Kidney glomerular epithelial cell (primary cell): ENCODE results near the gene C3orf20.
"Not testable (repeated sequence)": the region's sequence is repeated elsewhere in the genome, so short reads cannot be mapped to it uniquely, and the experiment has no call there.

Source experiments
- DNase-seq: peaks from one replicate; lab custom pipeline; 2025; lab: John Stamatoyannopoulos, UW

Gene C3orf20

DNA sequence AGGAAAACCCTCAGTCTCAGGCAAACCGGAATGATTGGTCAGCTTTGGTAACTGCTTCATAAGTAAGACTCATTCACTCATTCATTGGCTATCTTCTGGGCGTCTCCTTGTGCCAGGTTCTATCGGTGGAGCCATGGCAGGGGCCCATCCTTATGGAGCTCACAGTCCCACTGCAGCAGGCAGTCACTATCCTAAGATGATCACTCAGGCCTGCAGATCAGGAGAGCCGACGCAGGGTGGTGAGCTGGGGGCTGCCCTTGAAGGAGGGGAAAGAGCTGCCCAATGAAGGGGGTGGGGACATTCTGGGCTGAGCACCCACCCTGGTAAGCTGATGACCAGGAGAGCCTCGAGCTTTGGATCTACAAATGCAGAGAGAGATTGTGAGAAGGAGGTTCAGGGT, 123.3 kb downstream of the C3orf20 start:
- DNase-seq: no peak

DNA sequence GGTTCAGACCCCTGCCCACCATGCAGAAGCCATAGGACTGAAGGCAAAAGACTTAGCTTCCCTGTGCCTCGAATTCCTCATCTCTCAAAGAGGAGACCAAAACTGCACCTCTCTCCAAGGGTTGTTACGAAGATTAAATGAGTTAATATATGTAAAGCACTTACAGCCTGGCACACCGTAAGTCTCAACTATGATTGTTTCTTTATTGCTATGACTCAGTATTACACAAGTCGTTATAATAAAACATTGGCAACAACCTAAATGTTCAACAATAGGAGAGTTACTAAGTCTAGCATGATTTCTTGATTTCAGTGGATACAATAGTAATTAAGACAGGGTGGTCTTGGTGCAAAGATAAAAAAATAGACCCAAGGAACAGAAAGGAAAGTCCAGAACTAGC, 124.2 kb downstream of the C3orf20 start:
- DNase-seq: no peak

DNA sequence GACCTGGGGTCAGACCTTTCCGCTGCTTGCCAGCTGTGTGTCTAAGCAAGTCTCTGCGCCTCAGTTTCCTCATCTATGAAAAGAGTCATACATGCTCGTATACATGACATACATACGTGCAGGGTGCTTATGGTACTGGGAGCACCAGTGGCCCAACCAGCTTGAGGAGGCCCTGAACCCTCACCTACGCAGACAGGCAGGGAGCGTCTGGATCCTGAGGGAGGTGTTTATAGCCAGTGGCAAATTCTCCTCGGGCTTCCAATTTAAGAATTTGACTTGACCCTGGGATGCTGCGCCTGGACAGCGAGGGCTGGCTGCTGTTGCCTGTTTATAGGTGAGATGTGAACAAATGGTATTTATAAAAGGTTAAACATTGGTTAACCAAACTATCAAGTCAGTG, 126.1 kb downstream of the C3orf20 start:
- no peak for DNase-seq

DNA sequence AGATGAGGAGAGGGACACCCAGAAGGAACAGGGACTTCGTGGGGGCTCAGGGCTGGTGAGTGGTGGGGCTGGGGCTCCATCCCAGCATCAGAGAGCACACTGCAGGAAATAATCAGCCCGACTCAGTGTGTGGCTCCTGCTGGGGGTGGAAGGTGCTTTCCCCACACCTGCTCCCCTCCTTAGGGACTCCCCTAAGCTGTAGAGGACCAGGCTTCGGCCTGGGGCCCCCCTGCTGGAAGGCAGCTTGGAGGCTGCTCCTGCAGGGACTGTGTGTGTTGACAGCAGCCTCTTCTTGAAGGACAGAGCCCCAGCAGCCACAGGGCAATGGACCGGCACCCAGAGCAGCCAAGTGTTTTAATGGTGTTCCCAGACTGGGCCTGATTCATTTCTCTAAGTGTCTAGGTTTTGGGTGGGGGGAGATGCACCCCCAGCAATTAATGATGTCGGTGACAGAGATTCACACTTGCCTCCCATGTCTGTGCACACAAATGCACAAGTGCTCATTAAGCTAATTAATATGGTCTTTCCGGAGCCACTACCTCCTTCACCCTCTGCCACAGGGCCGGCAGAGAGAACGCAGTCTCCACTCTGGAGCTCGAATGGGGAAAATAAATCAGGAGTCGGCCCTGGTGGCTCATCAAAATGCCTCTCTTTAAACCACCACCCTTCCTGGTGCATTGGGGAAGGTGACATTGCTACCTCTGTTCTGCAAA, 126.9 kb downstream of the C3orf20 start:
- no peak for DNase-seq

DNA sequence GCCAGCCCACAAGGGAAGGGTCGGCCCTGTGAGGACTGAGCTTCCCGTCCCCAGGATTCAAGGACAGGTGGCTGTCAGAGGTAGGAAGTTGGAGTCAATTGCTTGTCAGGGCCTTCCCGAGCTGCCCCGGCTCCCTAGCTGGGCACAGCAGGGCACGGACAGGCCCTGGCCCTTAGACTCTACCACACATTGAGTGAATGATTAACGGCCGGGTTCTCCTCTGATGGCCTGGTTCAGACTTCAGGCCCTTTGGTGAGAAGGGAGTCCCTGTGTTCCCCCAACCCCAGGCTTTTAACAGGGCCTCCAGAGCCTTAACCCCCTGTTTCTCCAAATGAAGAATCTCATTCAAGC, 127.4 kb downstream of the C3orf20 start:
- DNase-seq: no peak

DNA sequence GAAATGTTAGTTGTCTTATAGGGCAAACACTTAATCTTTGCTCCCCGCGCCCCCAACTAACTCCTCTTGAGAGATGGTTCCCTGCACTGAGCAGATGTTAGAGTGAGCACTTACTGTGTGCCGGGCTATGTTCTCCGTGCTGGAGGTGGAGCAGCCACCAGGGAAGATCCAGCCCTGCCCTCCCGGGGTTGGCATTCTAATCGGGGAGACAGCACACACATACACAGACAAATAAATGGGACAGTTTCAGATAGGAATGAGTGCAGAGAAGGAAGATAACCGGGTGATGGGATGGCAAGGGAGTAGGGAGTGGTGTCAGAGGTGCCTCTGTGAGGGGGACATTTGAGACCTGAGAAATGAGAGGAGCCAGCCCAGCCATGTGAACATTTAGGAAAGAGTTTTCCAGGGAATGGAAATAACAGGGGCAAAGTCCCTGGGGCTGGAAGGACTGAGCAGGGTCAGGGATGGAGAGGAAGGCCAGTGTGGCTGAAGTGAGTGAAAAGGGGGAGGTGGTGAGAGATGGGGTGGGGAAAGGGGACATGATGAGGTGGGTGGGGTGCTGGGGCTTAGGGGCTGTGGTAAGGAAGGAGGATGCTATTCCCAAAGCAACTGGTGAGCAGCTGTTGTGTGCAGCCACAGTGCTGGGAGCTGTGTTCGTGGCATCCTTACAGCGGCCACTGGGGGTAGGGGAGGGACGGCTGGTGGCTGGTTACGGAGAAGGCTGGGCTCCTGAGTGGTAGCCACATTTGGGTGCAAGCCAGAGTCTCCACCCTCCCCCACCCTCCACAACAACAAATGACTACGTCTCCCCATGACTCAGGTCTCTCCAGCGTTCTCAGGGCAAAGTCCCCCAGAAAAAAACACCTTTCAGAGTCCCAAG, 128.4 kb downstream of the C3orf20 start:
- no peak for DNase-seq

DNA sequence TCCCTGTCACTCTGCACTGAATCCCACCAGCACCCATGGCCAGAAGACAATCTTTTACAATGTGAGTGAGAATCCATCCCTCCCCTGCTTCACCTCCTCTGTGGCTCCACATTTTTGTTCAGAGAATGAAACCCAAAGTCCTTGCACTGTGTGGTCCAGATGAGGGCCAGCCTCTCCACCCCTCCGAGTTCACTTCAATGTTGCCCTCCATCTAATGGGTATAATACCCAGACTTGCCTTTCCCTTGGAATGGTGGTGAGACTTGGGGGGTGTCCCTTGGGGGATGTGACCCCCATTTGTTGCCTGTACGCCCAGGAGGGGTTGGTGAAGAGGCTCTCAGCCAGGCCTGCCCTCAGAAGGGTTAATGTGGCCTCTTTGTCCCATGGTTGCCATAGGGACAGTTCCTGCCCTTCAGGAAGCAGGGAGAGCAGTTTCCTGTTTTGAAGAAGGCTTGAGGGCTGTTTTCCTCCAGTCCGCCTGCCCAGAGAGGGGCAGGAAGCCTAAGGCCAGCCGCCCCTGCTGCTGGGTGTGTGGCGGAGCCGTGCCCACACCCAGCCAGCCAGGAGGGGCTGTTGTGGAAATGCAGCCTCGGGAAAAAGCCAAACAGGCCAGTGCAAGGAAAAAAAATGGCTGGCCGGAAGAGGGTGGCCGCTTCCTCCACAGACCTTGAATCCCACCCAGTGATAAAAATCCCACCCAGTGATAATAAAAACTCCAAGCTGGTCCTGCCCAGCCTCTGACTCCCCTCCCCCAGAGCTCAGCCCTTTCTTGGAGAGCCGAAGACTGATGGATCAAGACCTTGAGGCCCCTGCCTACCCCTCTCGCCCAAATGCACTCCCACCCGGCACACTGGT, 129.3 kb downstream of the C3orf20 start:
- DNase-seq: no peak

DNA sequence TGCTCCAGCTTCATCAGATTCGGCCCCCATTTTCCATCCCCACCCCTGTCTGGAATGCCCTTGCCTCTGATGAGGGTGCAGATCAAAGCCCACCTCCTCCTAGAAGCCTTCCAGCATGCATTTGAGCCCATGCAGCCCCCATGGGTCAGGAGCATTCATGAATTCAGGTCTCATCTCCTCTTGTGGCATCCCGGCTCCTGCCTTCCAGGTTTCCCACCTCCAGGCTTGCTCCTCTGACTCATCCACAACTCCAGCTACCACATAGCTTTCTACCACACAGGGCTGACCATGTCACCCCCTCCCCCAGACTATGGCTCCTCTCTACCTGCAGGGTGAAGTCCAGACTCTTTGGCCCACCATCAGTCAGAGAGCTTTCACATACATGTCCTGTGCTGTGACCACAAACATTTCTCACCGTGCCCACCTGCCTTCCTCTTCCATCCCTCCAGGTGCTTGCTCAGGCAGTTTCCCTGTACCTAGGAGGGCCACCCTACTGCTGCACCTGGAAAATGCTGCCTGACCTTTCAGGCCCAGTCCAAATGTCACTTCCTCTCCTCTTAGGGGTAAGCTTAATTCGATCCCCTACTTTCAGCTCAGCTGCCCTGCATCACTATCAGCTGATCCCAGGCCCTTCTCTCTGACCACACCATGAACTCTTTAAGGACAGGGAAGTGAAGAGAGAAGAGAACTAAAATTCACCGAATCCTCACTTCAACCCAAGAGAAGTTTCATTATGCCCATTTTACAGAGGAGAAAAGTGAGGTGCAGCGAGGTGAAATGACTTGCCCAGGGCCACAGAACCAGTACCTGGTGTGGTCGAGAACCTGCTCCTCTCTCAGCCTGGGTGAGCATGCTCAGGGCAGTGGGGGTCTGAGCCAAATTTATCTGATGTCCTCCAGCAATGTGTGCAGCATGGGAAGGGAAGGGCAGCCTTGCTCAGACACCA, 130.2 kb downstream of the C3orf20 start:
- no peak for DNase-seq

DNA sequence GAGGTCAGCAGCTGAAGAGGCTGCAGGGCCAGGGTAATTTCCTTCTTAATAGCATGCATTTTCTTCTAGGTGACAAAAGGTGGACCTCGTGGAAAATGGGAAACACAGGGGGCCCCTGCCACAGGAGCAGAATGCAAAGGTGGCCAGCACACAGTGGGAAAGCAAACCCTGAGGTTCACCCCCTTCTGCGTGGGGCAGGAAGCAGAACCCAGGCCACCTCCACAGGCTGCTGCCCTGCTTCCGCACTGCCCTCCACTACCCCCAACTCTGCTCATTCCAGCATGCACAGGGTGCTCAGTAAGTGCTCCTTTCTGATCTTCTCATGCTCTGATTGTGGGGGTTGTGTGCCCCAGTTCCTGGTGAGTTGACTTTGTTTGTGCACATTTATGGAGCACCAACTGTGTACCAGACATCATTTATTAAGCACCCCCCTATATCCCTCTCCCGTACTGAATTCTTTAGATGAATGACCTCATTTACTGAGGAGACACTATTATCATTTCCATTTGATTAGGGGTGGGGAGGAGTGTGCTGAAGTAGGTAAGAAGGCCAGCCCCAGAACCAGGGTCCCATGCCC, 131.1 kb downstream of the C3orf20 start:
- DNase-seq: no peak

DNA sequence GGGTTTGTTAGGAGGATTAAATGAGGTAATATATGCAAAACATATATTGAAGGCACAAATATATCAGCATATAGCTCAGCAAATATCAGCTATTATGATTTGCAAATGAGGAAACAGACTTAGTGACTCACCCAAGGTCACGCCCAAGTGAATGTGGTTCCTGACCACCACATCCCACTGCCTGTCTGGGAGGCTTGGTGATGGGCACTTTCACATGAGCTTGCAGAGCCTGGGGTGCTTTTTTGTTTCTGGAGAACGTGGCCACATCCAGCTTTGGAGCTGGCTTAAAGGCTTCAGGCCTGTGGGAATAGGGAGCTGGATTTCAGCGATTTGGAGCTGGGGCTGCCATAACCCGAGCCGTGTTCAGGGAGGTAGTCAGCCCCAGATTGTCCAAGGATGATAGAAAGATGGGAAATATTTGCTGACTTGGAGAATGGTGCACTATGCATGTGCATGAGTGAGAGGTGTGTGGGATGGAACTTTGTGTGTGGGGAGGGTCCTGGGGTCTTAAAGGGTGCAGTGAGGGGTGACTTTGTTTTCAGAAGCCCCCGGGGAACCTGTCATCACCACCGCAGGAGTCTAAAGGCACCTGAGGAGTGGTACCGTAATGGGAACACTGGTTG, 131.8 kb downstream of the C3orf20 start:
- peak; percentile 11 for DNase-seq

DNA sequence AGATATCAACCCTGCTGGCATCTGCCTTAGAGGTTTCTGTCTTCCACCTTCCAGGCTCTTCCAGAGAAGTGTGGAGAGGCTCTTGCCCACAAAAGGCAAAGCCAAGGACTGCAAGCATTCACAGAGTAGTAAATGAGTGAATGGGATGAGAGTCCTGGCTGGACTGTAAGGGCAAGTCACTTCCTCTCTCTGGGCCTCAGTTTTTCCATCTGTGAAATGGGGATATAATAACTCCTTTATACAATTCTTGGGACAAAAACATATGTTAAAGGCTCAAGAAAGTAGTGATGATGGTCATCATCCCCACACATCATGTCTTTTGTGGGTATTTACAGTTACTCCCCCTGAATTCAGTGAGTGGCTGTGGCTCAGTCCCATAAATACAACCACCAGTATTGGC, 133.1 kb downstream of the C3orf20 start:
- no peak for DNase-seq

DNA sequence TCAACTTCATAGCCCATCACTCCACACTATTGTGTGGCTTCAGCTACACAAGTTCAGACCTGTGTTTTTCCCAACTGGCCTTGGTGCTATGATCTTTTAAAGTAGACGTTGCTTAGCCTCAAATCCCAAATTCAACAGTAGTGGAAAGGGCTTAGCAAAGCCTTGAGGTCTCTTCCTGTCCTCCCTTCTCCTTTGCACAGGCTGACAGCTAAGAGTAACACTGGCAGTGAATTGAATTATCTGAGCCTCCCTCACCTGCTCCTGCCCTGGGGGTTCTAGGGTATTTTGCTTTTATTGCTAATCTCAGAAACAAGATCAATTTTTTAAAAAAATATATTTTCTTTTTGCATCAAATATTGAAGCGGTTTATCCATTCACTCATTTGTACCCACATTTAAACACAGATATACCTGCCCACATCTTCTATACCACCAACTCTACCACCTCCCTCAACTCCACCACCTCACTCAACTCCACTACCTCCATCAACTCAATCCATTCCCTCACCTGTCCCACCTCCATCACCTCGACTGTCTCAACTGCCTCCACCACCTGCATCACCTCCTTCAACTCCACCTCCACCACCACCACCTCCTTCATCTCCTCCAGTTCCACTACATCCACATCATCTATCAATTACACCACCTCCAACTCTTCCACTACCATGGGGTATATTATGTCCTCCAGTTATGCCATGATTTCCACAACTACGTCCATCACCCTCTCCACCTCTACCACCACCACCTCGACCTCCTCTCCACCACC, 133.7 kb downstream of the C3orf20 start:
- no peak for DNase-seq

DNA sequence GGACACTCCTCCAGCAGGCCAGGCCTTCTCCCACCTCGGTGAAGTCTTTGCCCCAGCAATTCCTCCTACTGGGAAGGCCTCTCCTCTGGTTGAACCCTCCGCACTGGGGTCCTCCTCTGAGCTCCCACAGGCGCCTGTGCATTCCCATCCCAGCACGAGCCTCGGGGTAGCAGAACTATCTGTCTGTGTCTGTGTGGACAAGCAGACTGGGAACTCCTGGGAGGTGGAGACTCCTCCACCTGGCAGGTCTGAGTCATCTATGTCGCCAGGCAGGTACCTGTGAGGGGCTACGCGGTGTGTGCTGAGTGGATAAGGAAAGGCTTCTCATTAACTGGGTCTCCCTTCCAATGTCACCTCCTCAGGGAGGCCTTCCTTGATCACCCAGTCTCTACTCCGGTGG, 134.7 kb downstream of the C3orf20 start:
- DNase-seq: not testable (repeated sequence)

DNA sequence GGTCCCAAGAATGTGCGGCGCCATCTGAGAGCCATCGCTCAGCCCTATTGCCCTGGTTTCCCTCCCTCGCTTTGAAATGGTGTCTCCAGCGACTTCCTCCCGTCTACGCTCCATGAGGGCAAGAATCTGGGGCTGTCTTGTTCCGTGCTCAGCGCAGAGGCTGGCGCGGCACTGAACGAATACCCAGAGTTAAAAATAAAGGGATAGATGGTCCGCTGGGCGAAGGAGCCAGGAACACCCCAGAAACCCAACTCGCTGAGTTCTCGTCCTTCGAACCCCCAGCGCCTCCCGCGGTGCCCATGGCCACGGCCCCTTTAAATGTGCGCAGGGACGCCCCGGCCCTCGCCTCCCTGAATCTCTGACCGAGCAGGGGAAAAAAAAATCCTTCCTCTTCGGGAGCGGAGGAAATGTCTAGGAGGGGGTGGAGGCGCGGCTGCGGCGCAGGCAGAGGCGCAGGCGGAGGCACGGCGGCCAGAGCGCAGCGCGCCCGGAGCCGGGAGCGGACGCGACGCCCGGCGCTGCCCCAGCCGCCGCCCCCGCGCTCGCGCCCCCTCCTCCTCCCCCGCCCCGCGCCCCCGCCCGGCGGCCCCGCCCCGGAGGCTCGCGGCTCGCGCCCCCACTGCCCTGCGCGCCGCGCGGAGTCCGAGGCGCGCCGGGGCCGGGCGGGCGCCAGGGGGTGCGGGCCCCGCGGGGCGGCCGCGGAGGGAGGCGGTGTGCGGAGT, 135.3 kb downstream of the C3orf20 start:
- DNase-seq: no peak

DNA sequence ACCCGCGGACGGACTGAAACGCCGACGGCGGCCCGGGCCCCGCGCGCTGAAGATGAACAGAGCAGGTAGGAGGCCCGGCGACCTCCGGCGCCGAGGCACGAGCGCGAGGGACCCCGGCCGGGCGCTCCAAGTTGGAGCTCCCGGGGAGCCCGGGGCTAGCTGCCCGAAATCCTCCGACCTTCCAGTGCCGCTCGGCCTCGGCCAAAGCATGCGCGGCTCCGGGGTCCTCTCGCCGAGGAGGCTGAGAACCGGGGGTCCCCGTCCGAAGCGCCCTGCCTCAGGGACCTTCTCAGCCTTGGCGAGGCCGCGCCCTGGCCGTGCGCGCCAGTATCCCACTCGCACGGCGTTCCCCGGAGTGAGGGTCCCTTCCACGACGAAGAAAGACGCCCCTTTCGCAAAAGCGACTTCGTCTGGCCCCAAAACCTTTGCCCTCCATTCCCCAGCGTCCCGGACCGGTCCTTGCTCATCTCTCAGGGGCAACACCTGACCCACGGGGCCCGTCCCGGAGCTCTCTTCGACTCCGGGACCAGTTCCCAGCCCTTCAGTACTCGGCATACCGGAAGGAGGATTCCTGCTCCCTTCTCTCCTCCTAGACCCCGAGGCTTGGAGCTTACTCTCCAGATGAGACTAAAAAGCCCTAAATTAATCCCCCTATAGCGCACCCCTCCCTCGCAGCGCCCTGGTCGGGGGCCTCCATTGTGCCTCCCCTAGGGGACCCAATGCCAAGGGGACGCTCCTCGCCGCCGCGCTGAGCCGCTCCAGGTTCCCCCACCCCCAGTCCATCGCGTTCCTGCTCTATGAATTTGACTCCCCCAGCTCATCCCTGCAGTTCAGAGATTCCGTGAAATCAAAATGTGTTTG, 136.1 kb downstream of the C3orf20 start:
- DNase-seq: no peak

DNA sequence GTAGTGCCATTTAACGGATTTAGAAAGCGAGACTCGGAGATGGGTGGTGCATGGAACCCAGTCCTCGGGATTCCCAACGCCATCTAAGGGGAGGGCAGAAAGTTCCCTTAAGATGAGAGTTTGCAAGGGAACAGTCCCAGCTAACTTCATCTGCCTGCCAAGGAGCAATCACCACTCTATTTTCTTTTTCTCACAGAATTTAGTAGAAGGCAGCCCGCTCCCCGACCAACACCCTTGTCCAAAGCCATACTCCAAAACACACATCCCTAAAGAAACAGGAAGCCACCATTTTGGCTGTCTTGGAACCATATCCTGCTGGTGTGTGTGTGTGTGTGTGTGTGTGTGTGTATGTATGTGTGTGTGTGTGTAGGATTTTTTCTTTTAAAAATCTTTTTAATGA, 136.7 kb downstream of the C3orf20 start:
- DNase-seq: no peak

DNA sequence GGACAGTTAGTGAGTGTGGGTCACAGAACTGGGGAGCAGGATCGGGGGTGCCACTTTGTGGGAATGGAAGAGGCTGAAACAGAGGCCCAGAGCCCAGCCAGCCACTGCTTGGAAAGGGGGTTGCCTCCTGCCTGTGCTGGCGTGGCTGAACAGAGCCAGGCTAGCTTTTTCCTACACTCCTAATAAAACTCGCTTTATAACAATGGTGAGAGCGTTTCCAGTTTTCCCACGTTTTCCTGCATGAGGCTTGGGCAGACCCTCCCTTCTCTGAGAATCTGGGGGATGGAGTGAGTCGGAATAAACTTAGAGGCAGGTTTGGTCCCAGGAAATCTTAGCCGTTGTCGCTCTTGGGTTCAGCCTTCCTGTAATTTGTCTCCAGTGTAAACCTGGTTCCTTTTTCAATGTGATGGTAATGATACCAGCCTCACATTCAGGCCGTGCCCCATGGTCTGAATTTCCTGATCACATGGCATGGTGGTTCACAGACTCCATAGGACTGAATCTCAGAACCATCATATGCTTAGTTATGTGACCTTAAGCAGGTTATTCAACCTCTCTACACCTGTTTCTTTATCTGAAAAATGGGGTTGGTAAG, 137.4 kb downstream of the C3orf20 start:
- no peak for DNase-seq

DNA sequence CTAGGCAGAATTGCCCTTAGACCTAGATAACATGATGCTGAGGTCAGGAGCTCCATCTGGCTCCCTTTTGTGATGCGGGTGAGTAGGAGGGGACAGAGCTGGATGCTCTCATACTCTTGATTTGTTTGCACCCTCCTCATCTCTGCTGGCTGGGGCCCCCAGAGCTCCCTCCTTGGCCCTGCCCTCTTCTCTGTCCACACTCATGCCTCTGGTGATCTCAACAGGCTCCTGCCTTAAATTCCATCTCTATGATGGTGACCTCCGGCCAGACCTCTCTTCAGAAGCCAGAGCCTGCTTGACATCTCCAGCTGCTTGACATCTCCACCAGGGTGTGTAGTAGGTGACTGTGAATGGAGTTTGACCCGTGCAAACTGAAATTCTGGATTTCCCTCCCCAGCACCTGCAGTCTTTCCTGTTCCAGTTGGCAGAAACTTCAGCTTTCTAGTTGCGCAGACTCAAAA, 139.5 kb downstream of the C3orf20 start:
- DNase-seq: no peak
